ENCODE measurements around the gene RNF213.
"Not testable (repeated sequence)": the region's sequence is repeated elsewhere in the genome, so short reads cannot be mapped to it uniquely, and the experiment has no call there.

The RNF213 gene

GRCh38 chr17:80253631-80254395 is 6.8 kb upstream of the RNF213 start:
- DNase-seq, result no peak

GRCh38 chr17:80254396-80255251 is 6.0 kb upstream of the RNF213 start:
- DNase-seq, result peak; percentile 72

DNA sequence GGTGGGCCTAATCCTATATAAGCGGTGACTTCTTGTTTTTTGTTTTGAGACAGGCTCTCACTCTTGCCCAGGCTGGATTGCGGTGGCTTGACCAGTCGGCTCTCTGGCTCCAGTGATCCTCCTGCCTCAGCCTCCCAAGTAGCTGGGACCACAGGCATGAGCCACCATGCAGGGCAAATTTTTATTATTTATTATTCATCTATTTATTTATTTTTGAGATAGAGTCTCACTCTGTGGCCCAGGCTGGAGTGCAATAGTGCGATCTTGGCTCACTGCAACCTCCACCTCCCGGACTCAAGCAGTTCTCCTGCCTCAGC is 4.7 kb upstream of the RNF213 start:
- DNase-seq, result no peak

- DNase-seq, result no peak
Measured at GRCh38 chr17:80257716-80258213, 2.9 kb upstream of the RNF213 start.

DNA sequence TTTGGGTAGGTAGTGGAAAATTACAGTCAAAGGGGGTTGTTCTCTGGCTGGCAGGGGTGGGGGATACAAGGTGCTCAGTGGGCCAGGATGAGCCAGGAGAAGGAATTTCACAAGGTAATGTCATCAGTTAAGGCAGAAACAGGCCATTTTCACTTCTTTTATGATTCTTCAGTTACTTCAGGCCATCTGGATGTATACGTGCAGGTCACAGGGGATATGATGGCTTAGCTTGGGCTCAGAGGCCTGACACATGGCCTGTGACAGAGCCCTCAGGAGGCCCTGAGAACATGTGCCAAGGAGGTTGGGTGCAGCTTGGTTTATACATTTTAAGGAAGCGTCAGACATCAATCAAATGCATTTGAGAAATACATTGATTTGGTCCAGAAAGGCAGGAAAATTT is 2.4 kb upstream of the RNF213 start:
- DNase-seq, result not testable (repeated sequence)

DNA sequence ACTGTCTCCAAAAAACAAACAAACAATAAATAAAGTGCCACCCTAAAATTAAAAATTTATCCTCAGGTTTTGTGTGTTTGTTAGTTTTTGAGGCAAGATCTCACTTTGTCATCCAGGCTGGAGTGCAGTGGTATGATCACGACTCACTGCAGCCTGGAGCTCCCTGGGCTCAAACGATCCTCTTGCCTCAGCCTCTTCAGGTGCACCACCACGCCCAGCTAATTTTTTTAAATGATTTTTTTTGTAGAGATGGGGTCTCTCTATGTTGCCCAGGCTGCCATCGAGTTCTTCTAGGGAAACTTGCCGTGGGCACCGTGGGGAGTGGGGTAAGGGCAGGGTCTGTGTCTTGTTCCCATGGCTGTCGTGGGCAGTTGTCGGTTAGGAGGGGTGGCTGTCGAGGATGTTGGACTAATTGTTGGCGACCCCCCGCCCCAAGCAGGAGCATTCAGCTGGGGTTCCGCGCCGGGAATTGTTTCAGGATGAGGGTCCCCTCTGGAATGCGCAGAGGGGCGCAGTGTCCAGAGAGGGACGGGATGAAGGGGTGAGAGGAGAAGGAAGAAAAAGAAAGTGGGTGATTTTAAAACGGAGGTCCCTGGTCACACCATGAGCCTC is 1.1 kb upstream of the RNF213 start:
- DNase-seq, result no peak

DNA sequence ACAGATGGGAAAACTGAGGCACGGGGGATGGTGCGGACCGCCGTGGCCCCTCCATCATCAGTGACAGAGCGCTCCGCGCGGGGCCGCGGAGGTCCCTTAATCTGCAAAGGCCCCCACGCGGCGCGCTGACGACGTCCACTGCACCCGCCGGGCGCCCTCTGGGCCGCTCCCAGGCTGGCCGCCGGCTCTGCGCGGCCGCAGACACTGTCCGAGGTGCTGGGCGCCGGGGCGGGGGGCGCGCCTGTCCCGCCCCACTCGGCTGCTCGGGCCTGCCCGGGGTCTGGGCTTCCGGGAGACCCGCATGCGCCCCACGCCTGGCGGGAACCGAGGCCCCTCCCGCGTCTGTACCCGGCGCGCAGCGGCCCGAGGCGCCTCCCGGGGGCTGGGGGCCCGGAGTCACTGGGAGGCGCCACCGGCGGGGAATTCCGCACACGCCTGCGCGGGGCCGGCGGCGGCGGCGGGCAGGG is 550 bp upstream of the RNF213 start:
- DNase-seq, result peak; percentile 60

GRCh38 chr17:80261159-80261894 is 675 bp downstream of the RNF213 start:
- DNase-seq, result peak; percentile 36

DNA sequence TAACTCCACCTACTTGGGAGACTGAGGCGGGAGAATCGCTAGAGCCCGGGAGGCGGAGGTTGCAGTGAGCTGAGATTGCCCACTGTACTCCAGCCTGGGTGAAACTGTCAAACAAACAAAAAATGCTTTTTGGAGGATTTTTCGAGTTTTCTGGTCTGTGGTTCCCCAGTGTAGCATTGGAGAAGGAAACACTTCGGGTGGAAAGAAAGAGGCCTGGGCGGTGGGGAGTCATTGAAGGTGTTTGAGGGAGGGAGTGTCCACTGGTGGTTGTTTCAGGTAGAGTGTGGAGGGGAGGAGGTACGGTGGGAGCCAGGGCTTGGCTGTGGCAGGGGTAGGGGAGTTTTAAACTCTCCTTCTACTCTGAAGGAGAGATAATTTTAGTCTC is 1.2 kb downstream of the RNF213 start:
- DNase-seq, result no peak

- DNase-seq, result no peak
Measured at GRCh38 chr17:80262291-80262690, 1.6 kb downstream of the RNF213 start.

GRCh38 chr17:80262775-80263244 is 2.2 kb downstream of the RNF213 start:
- DNase-seq, result no peak

DNA sequence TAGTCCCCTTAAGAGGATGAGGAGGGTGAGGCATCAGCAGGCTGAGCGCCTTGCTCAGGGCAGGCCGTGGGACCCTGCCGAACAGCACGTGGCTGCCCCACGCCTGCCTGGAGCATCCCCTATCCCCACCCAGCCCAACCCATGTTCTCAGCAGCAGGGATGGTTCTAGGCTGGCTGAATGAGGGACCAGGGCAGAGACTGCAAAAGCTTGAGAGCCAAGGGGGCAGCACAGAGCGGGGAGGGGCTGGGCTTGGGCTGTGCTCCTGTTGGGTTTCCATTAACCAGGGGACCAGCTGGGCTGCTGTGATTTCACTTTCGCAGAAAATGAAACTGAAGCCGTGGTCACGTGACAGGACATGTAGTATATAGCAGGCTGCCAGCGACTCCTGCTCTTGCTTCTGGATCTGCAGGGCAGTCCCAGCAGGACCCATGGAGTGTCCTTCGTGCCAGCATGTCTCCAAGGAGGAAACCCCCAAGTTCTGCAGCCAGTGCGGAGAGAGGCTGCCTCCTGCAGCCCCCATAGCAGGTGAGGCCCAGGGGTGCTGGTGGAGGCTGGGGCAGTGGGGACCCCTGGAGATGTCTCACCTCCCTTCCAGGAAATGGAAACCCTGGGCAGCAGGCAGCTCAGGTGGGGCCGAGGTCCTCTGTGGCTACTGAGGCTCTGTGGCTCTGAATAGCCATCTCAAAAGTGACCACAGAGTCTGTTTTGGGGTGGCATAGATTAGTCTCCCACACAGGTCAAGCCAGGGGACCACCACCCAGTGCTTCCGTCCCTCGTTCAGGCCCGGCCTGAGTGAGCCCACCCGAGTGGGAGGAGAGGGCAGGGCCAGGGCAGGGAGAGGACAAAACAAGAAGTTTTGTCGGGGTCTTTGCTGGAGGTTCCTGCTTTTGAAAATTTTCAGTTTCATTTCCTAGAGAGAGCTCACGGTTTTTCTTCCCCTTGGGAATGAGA is 2.9 kb downstream of the RNF213 start:
- DNase-seq, result peak; percentile 87

GRCh38 chr17:80264205-80265075 is 3.8 kb downstream of the RNF213 start:
- DNase-seq, result peak; percentile 76

GRCh38 chr17:80265205-80266068 is 4.8 kb downstream of the RNF213 start:
- DNase-seq, result peak; percentile 82

GRCh38 chr17:80267391-80267790 is 6.7 kb downstream of the RNF213 start:
- no peak for DNase-seq

DNA sequence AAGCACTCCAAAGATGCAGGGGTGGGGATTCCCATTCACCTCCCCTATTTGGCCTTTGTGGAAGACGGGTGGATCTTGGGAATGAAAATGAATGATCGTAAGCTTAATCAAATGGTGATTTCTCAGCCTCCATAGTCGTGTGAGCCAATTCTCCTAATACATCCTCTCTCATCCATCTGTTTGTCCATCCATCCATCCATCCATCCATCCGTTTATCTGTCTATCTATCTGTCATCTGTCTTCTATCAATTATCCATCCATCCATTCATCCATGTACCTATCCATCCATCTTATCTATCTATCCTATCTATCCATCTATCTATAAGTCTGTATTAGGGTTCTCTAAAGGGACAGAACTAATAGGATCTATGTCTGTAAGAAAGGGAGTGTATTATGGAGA is 7.8 kb downstream of the RNF213 start:
- DNase-seq, result no peak

- no peak for DNase-seq
Measured at GRCh38 chr17:80269405-80269807, 8.8 kb downstream of the RNF213 start.

GRCh38 chr17:80270104-80270503 is 9.5 kb downstream of the RNF213 start:
- DNase-seq, result no peak

DNA sequence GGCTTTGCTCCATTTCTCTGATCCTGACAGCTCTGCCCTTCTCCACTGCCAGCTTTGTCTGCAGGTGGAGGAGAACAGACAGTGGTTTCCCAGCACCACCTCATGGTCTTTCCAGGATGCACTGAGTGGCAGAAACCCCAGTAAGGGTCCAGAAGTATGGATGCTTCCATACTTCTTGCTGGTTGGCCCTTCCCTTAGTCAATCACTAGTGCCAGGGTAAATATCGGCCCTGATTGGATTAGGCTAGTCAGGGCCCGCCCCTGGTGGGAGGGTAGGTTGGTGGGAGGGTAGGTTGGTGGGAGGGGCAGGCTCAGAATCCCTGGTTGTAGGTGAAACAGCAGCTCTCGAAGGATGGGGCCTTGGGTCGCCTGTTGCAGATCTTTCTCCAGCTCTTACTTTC is 10.2 kb downstream of the RNF213 start:
- DNase-seq, result no peak

GRCh38 chr17:80272366-80272765 is 11.7 kb downstream of the RNF213 start:
- DNase-seq, result no peak

All from NK-92 treated with Interleukin-12 subunit alpha and Interleukin-12 subunit beta, amount 100 ng/mL, for 24 hours (cell line).